NCI-H748 (cell line): ENCODE measurements around the gene ADM2.

Source experiments
- DNase-seq: peaks from one replicate; lab custom pipeline; 2025; ENCODE audit not compliant: unreplicated experiment; lab: John Stamatoyannopoulos, UW

The ADM2 gene

GRCh38 chr22:50523806-50524675, 42.7 kb downstream of the ADM2 start:
- peak; percentile 37 for DNase-seq

DNA sequence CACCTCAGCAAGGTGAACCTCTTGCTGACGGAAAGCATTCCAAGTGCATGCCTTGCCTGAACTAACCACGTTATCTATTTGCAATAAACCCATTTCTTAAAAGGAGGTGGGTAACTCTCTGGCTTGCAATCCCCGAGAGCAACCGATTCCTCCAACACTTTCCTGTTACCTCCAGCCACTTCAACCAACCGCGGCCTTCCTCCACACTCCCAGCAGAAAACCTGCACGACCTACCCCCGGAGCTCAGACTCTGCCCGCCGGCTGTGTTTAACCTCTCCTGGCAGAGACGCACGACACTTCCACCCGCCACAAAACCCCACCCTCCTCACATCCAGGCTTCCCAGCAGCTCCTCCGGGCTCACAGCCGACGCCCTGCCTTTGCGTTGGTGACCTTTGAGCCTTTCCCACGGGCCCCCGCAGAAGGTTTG, 43.3 kb downstream of the ADM2 start:
- DNase-seq: peak; percentile 59

- peak; percentile 97 for DNase-seq
Observed at GRCh38 chr22:50525104-50525857, 43.9 kb downstream of the ADM2 start, which contains the start of gene SCO2. SCO2 (minus strand) TSS chr22:50525598; CDS start chr22:50524411, 1,187 bp downstream.

DNA sequence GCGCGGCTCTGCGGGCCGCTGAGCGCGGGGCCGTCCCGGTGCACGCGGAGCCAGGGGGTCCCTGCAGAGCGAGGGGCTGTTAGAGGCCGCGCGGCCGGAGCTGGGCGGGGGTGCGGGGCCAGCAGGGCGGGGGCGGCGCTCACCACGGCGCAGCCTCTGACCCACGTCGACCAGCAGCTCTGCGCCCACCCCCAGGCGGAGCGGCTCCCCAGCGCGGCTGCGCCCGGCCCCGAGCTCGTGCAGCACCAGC, 44.4 kb downstream of the ADM2 start:
- DNase-seq: no peak

- DNase-seq: peak; percentile 83
Observed at GRCh38 chr22:50526108-50526833, 44.9 kb downstream of the ADM2 start.

DNA sequence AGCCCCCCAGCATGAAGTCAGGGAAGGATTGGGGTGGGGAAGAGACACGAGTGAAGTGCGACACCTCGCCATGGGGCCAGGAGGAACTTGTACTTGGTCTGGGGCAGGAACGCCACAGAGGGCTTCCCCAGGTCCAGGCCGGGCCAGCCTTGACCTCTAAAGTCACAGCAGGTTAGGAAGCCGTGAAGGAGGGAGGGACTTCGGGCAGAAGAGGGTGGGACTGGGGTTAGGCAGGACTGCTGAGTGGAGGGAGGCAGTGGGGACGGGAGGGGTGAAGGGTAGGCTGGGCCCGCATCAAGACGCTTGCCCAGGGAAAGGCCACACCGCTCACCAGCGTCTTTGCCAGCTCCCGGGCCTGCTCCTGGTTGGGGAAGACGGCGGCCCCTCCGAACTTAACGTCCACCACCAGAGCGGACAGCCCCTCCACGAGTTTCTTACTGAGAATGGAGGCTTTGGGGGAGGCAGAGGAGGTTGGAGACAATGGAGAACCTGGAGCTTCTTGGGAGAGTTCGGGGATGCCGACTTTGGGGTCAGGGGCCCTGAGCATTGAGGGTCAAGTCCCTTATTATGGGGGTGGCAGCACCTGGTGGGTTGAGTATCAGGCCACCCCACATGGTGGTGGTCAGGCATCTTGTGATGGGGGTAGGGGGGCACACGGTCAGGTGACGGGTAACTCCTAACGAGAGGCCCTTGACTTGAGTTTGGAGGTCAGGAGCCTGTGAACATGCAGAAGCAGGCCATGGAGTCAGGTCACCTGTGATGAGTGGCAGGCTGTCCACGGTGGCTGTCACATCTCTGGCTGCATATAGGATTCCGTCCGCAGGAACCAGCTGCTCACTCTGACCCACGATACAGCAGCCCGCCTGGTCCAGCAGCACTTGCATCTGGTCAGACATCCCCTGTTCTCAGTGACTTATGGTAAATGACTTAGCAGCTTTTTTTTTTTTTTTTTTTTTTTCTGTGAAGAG, 45.8 kb downstream of the ADM2 start:
- peak; percentile 52 for DNase-seq

DNA sequence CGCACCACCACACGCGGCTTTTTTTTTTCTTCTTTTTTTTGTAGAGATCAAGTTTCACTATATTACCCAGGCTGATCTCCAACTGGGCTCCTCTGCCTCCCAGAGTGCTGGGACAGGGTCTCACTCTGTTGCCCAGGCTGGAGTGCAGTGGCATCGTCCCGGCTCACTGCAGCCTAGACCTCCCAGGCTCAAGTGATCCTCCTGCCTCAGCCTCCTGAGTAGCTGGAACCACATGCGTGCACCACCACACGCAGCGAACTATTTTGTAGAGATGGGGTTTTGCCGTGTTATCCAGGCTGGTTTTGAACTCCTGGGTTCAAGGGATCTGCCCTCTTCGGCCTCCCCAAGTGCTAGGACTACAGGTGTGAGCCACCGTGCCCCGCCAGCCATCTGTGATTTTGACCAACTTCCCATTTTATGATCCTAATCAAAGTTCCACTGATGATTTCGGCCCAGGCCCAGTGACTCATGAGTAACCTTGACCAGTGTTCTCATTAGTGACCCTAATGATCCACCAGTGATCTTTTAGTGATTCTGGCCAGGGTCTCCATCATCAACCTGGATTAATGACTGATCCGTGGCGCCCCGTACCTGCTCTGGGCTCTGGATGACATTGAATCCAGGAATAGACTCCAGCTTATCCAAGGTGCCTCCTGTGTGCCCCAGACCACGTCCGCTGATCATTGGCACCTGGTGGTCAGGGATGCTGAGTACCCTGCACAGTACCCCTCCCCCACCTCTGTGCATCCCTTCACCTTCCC, 46.8 kb downstream of the ADM2 start:
- DNase-seq: no peak

DNA sequence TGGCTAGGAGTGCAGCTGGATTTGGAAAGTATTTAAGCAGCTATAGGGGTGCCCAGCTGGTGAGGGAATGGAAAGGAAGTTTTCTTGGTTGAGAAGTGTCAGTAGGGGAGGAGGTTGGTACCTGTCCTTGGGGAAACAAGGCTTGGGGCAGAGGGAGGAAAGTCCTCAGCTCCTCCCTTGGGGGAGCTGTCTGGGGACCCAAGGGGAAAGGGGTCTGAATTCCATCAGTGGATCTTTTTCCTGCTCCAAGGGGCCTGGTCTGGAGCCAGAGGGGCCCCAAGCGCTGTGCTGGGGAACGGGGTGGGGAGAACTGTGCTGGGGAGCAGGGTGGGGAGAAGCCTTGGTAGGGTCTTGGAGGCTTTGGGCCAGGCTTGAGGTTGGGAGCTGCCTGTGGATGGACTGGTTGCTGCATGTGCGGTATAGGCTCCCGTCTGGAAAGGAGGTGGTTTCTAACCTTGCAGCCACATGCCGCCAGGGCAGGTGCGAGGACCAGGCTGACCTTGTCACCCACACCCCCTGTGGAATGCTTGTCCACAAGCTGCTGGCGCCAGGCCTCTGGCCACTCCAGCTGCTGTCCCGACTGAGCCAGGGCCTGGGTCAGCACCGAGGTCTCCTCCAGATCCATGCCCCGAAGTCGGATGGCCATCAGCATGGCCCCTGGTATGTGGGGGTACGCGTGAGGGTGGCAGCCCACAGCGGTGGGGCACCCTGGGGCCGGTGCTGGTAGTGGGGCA, 47.5 kb downstream of the ADM2 start:
- peak; percentile 24 for DNase-seq

DNA sequence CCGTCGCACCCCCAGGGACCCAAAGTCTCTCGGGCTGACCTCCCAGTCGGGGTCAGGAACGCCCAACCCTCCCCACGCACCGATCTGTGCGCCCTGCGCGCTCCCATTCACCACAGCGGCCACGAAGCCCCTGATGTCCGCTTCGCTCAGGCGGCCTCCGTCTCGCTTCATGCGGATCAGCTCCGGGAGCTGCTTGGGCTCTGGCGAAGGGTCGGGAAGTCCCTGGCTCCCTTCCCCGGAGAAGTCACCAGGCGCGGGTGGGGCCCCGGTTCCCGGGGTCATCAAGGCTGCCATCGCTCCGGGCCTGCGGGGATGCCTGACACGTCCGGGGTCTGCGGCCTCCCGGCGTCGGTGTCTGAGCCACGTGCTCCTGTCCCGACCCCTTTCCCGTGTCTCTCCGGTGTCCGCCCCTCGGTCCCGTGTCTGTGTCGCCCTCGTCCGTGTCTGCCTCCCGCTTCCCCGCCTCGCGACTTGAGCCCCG, 48.1 kb downstream of the ADM2 start:
- peak; percentile 33 for DNase-seq

DNA sequence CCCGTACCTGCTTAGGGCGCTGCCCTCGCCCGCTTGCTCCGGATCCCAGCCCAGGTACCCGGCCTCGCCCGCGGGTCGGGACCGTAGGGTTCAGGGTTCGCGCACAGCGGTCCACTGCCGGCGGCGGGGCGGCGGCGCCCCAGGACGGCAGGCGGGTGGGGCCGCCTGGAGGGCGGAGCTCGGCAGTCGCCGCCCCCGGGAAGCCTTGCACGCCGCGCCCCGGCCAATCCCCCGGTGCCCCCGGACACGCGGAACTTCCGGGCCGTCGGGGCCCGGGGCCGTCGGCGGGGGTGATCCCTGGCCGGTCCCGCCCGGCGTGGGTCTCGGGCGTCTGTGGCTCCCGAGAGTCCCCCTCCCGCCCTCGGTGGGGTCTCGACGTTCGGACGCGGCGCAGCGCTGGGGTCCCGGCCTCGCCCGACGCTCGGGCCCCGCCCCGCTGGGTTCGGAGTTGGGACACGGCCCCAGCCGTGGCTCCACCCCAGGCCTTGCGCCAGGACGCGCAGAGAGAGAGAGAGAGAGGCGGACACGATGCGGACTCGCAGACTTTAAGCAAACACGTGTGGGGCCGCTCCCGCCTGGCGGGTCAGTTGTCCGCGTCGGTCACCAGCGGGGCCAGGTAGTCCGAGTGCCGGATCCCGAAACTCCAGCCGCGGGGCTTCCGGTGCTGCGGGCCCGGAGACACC, 48.7 kb downstream of the ADM2 start, which contains the start of gene TYMP:
TYMP (minus strand) TSS at position 116 of the 683 bp plus-strand sequence. CDS start 303 bp downstream, outside the sequence.
- DNase-seq: peak; percentile 47

DNA sequence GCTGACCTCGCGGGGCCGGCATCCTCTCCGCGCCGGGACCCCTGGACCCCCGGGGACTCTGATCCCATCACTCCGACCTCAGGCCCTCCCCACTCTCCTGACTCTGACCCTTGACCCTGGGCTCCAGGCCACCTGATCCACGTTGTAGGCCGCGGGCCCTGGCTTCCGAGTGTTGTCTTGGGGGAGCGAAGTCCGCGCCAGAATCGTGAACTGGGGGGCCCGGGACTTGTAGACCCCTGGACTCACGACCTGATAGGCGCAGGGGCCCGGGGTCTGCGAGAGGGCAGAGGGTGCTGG, 49.2 kb downstream of the ADM2 start:
- no peak for DNase-seq

- DNase-seq: peak; percentile 80
Observed at GRCh38 chr22:50530877-50531545, 49.7 kb downstream of the ADM2 start.

GRCh38 chr22:50531546-50531961, 50.2 kb downstream of the ADM2 start:
- DNase-seq: peak; percentile 59

- peak; percentile 62 for DNase-seq
Observed at GRCh38 chr22:50531962-50532674, 50.8 kb downstream of the ADM2 start.

- DNase-seq: no peak
Observed at GRCh38 chr22:50532824-50533796, 51.8 kb downstream of the ADM2 start.
